ENCODE measurements around the gene NOTCH4.
"Not testable (repeated sequence)": the region's sequence is repeated elsewhere in the genome, so short reads cannot be mapped to it uniquely, and the experiment has no call there.

The NOTCH4 gene

GRCh38 chr6:32223258-32224235 lies at the start of gene NOTCH4:
NOTCH4 (minus strand) TSS chr6:32224067; CDS start chr6:32223928, 139 bp downstream.
- DNase-seq: no peak

GRCh38 chr6:32271429-32271828 lies 47.6 kb upstream of the NOTCH4 start:
- no peak for DNase-seq

- DNase-seq: not testable (repeated sequence)
Measured at GRCh38 chr6:32268459-32268858, 44.6 kb upstream of the NOTCH4 start.

- DNase-seq: no peak
Measured at GRCh38 chr6:32267035-32267434, 43.2 kb upstream of the NOTCH4 start.

- DNase-seq: not testable (repeated sequence)
Measured at GRCh38 chr6:32257262-32257661, 33.4 kb upstream of the NOTCH4 start.

GRCh38 chr6:32255199-32256153 lies 31.6 kb upstream of the NOTCH4 start:
- peak; percentile 75 for DNase-seq

GRCh38 chr6:32254761-32255198 lies 30.9 kb upstream of the NOTCH4 start:
- DNase-seq: no peak

- DNase-seq: no peak
Measured at GRCh38 chr6:32252331-32253009, 28.6 kb upstream of the NOTCH4 start.

- DNase-seq: no peak
Measured at GRCh38 chr6:32249262-32249661, 25.4 kb upstream of the NOTCH4 start.

GRCh38 chr6:32247401-32247800 lies 23.5 kb upstream of the NOTCH4 start:
- DNase-seq: no peak

- DNase-seq: peak; percentile 65
Measured at GRCh38 chr6:32244946-32245398, 21.1 kb upstream of the NOTCH4 start.

GRCh38 chr6:32244270-32244669 lies 20.4 kb upstream of the NOTCH4 start:
- DNase-seq: no peak

GRCh38 chr6:32242318-32242813 lies 18.5 kb upstream of the NOTCH4 start:
- not testable (repeated sequence) for DNase-seq

- no peak for DNase-seq
Measured at GRCh38 chr6:32240686-32241085, 16.8 kb upstream of the NOTCH4 start.

GRCh38 chr6:32239462-32239861 lies 15.6 kb upstream of the NOTCH4 start:
- no peak for DNase-seq

GRCh38 chr6:32234934-32235333 lies 11.1 kb upstream of the NOTCH4 start:
- DNase-seq: no peak

- DNase-seq: no peak
Measured at GRCh38 chr6:32226434-32226833, 2.6 kb upstream of the NOTCH4 start.

GRCh38 chr6:32224696-32225095 lies 829 bp upstream of the NOTCH4 start:
- DNase-seq: no peak

- DNase-seq: no peak
Measured at GRCh38 chr6:32222333-32223230, 1.3 kb downstream of the NOTCH4 start.

GRCh38 chr6:32220021-32220420 lies 3.8 kb downstream of the NOTCH4 start:
- no peak for DNase-seq

GRCh38 chr6:32218167-32218566 lies 5.7 kb downstream of the NOTCH4 start:
- no peak for DNase-seq

All from stimulated activated CD4-positive, alpha-beta T cell treated with anti-CD3 and anti-CD28 coated beads, Interleukin-1b, Interleukin-23, amount 100 ng/mL, for 48 hours (primary cell).